Measurements from ENCODE around the gene TRAPPC2. TPM values are rescaled to one million over a fixed set of nuclear protein-coding genes. Genes with fewer than 3 reads are reported as not detected.

The TRAPPC2 gene
- total RNA-seq = 6.4 and 10.3 TPM in 2 replicates

GRCh38 chrX:13734278-13735172, at the start of gene TRAPPC2, which contains the start of gene OFD1:
Gene TRAPPC2, minus strand, starts transcription at chrX:13734620. Its CDS starts 14,657 bp downstream, at chrX:13719963.
Gene OFD1, plus strand, starts transcription at chrX:13734748. Its CDS starts 324 bp downstream, at chrX:13735072.
- peak; percentile 63 for DNase-seq (ENCODE audit: low read depth)
- peak within 1 kb of the TSS; percentile 76 for H3K4me3 ChIP-seq (ENCODE audit: low read depth, low read length)
- TF ChIP-seq CTCF (conservative IDR thresholded peaks at IDR 0.05; ENCODE audit: low read depth, low read length) = no peak

DNA sequence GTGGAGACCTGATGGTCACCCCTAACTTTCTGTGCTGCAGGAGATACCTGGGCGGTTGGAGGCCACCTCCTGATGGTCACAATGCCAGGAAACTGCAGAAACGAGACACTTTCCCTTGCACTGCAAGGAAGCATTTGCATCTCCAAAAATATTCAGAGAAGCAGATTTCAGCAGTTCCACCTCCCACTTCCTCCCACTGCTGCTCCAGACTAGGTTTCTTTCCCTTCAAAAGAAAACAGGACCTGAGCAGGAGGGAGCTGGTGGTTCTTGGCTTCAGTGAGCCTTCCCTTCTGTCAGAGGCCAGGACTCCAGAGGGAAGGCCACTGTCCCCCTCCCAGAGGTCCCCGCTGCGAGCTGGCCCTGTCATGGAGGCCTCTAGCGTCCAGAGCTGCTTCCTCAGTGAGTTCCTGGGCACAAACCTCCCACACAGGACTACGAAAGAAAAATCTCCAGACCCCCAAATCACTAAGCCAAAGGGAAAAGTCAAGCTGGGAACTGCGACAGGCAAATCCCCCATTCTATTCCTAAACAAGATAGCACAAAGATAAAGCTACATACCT, 46.5 kb upstream of the TRAPPC2 start:
- H3K4me3 ChIP-seq (ENCODE audit: low read depth, low read length) = no peak overlapping the region
- DNase-seq (ENCODE audit: low read depth) = no peak
- no peak for TF ChIP-seq CTCF (conservative IDR thresholded peaks at IDR 0.05; ENCODE audit: low read depth, low read length)

- DNase-seq (ENCODE audit: low read depth) = no peak
- H3K4me3 ChIP-seq (ENCODE audit: low read depth, low read length) = no peak overlapping the region
- TF ChIP-seq CTCF (conservative IDR thresholded peaks at IDR 0.05; ENCODE audit: low read depth, low read length) = no peak
Measured at GRCh38 chrX:13778916-13779315, 44.5 kb upstream of the TRAPPC2 start.

GRCh38 chrX:13776387-13776786, 42.0 kb upstream of the TRAPPC2 start:
- no peak for DNase-seq (ENCODE audit: low read depth)
- no peak overlapping the region for H3K4me3 ChIP-seq (ENCODE audit: low read depth, low read length)
- TF ChIP-seq CTCF (conservative IDR thresholded peaks at IDR 0.05; ENCODE audit: low read depth, low read length) = no peak

GRCh38 chrX:13775837-13776236, 41.4 kb upstream of the TRAPPC2 start:
- H3K4me3 ChIP-seq (ENCODE audit: low read depth, low read length) = no peak overlapping the region
- no peak for DNase-seq (ENCODE audit: low read depth)
- no peak for TF ChIP-seq CTCF (conservative IDR thresholded peaks at IDR 0.05; ENCODE audit: low read depth, low read length)

- no peak overlapping the region for H3K4me3 ChIP-seq (ENCODE audit: low read depth, low read length)
- no peak for TF ChIP-seq CTCF (conservative IDR thresholded peaks at IDR 0.05; ENCODE audit: low read depth, low read length)
- no peak for DNase-seq (ENCODE audit: low read depth)
Measured at GRCh38 chrX:13774696-13775095, 40.3 kb upstream of the TRAPPC2 start.
